Measurements from ENCODE around the gene NAV1. TPM values are rescaled to one million over a fixed set of nuclear protein-coding genes. Genes with fewer than 3 reads are reported as not detected.

Gene NAV1
- polyA plus RNA-seq, 1 donor from 2014 or later, result 1.3 TPM

GRCh38 chr1:201584471-201585092 lies 45.7 kb downstream of the NAV1 start:
- Mint-ChIP-seq H3K4me3 (no peak overlapping the region), H3K4me1 (peaks cover 0 to 2% (median 0%) of the 10 kb centered on the region in 3 donors), H3K27me3 (peaks cover 6% of the 10 kb centered on the region), H3K9me3 (peaks cover 0 to 3% (median 0%) of the 10 kb centered on the region in 3 donors), H3K36me3 (peaks cover 3% of the 10 kb centered on the region), H3K27ac (no peak overlapping the region)

GRCh38 chr1:201585093-201585483 lies 46.2 kb downstream of the NAV1 start:
- Mint-ChIP-seq H3K27me3 (peaks cover 6% of the 10 kb centered on the region), H3K36me3 (peaks cover 3% of the 10 kb centered on the region), H3K9me3 (peaks cover 0 to 3% (median 0%) of the 10 kb centered on the region in 3 donors), H3K27ac (no peak overlapping the region), H3K4me1 (peaks cover 0 to 2% (median 0%) of the 10 kb centered on the region in 3 donors), H3K4me3 (no peak overlapping the region)

- no peak overlapping the region for H3K4me3 Mint-ChIP-seq
- no peak overlapping the region for H3K27ac Mint-ChIP-seq
- H3K4me1 Mint-ChIP-seq, result peaks cover 0 to 2% (median 0%) of the 10 kb centered on the region in 3 donors
- peaks cover 0 to 3% (median 0%) of the 10 kb centered on the region in 3 donors for H3K9me3 Mint-ChIP-seq
- H3K27me3 Mint-ChIP-seq, result peaks cover 5% of the 10 kb centered on the region
- peaks cover 3% of the 10 kb centered on the region for H3K36me3 Mint-ChIP-seq
These were observed 47.0 kb downstream of the NAV1 start for GRCh38 chr1:201585901-201586300.

- H3K4me1 Mint-ChIP-seq, result peaks cover 0 to 2% (median 0%) of the 10 kb centered on the region in 3 donors
- no peak overlapping the region for H3K27ac Mint-ChIP-seq
- H3K36me3 Mint-ChIP-seq, result peaks cover 3% of the 10 kb centered on the region
- H3K4me3 Mint-ChIP-seq, result no peak overlapping the region
- H3K9me3 Mint-ChIP-seq, result peaks cover 0 to 3% (median 0%) of the 10 kb centered on the region in 3 donors
- H3K27me3 Mint-ChIP-seq, result peaks cover 6% of the 10 kb centered on the region
These were observed 47.9 kb downstream of the NAV1 start for GRCh38 chr1:201586806-201587205.

GRCh38 chr1:201587729-201588128 lies 48.8 kb downstream of the NAV1 start:
- no peak overlapping the region for H3K27ac Mint-ChIP-seq
- peaks cover 0 to 3% (median 0%) of the 10 kb centered on the region in 3 donors for H3K9me3 Mint-ChIP-seq
- peaks cover 3% of the 10 kb centered on the region for H3K36me3 Mint-ChIP-seq
- H3K27me3 Mint-ChIP-seq, result peaks cover 6% of the 10 kb centered on the region
- H3K4me1 Mint-ChIP-seq, result peaks cover 0 to 2% (median 0%) of the 10 kb centered on the region in 3 donors
- no peak overlapping the region for H3K4me3 Mint-ChIP-seq

Other genes with a start within 250 kb of the NAV1 start
- not detected for gene TNNT2, start 161.4 kb upstream of the NAV1 start, polyA plus RNA-seq
- not detected for gene LAD1, start 139.8 kb upstream of the NAV1 start, polyA plus RNA-seq
- gene TNNI1, start 117.4 kb upstream of the NAV1 start, polyA plus RNA-seq, result not detected
- 0.64 TPM for gene PHLDA3, start 69.9 kb upstream of the NAV1 start, polyA plus RNA-seq
- gene CSRP1, start 32.0 kb upstream of the NAV1 start, polyA plus RNA-seq, result 53.4 TPM